Smooth muscle cell (in vitro differentiated cells): Measurements from ENCODE around the gene NOC4L. TPM values are rescaled to one million over a fixed set of nuclear protein-coding genes. Genes with fewer than 3 reads are reported as not detected.

Source experiments
- DNase-seq: peaks from one replicate; lab custom pipeline; 2025; ENCODE audit not compliant: unreplicated experiment; lab: John Stamatoyannopoulos, UW
- H2AFZ ChIP-seq: fragments of 200-600 bp; sonication (generic); 2 replicates; pipeline ENCODE4 v1.6.0; 2016; ENCODE audit warnings: antibody characterized with exemption, low read depth, mild to moderate bottlenecking
- H3F3A ChIP-seq: fragments of 200-600 bp; sonication (generic); 2 replicates; pipeline ENCODE4 v1.6.0; 2017; ENCODE audit warnings: antibody characterized with exemption, low read depth
- H3K27ac ChIP-seq: fragments of 200-600 bp; sonication (generic); 2 replicates; pipeline ENCODE4 v1.5.1; 2016; ENCODE audit warnings: low read depth, mild to moderate bottlenecking
- H3K27me3 ChIP-seq: fragments of 200-600 bp; sonication (generic); 2 replicates; pipeline ENCODE4 v1.6.1; 2016; ENCODE audit warnings: low read depth, mild to moderate bottlenecking
- H3K36me3 ChIP-seq: fragments of 200-600 bp; sonication (generic); 2 replicates; pipeline ENCODE4 v1.5.1; 2016; ENCODE audit warnings: low read depth
- H3K4me1 ChIP-seq: fragments of 200-600 bp; sonication (generic); 2 replicates; pipeline ENCODE4 v1.5.1; 2016; ENCODE audit warnings: low read depth
- H3K4me2 ChIP-seq: fragments of 200-600 bp; sonication (generic); 2 replicates; pipeline ENCODE4 v1.6.0; 2016; ENCODE audit warnings: mild to moderate bottlenecking
- H3K4me3 ChIP-seq: fragments of 200-600 bp; sonication (generic); 2 replicates; pipeline ENCODE4 v1.5.1; 2016; ENCODE audit warnings: mild to moderate bottlenecking
- H3K79me2 ChIP-seq: fragments of 200-600 bp; sonication (generic); 2 replicates; pipeline ENCODE4 v1.6.0; 2016; ENCODE audit warnings: low read depth, mild to moderate bottlenecking
- H3K9ac ChIP-seq: fragments of 200-600 bp; sonication (generic); 2 replicates; pipeline ENCODE4 v1.6.0; 2016; ENCODE audit warnings: low read depth
- H3K9me3 ChIP-seq: fragments of 200-600 bp; sonication (generic); replicated peaks from 2 replicates; pipeline ENCODE4 v1.5.1; 2016; ENCODE audit warnings: low read depth
- H4K20me1 ChIP-seq: fragments of 200-600 bp; sonication (generic); 2 replicates; pipeline ENCODE4 v1.6.0; 2016; ENCODE audit warnings: low read depth
- CTCF ChIP-seq: fragments of 200-600 bp; sonication (generic); IDR thresholded peaks from 2 replicates; pipeline ENCODE4 v1.5.1; 2017; ENCODE audit warnings: borderline replicate concordance, mild to moderate bottlenecking, antibody characterized with exemption; ENCODE audit not compliant: insufficient read depth, poor library complexity, severe bottlenecking
- WGBS: methylation state at CpG from one replicate; pipeline ENCODE4 v1.1.7; 2016; ENCODE audit warnings: low lambda C conversion rate; 5-methylcytosine and 5-hydroxymethylcytosine counted together
- polyA plus RNA-seq: library from polyadenylated mRNA; unstranded; fragments of >200 nt; fragmentation: Nextera tagmentation; extraction: Ambion mirVana; gene quantifications from 2 replicates; pipeline ENCODE4 v1.2.1, GENCODE V29; 2016
- total RNA-seq: library from RNA; depleted of rRNA; stranded (reverse); fragments of >200 nt; gene quantifications from 2 replicates; pipeline ENCODE4 v1.2.3, GENCODE V29; 2014

The NOC4L gene
- total and polyA plus RNA-seq, 2 experiments from 2014 or later: 9.8 to 39.9 TPM

GRCh38 chr12:132127041-132127440 lies 17.2 kb upstream of the NOC4L start:
- Histone ChIP-seq H4K20me1 (no peaks in the 10 kb centered on the region), H3K36me3 (peaks cover 37% of the 10 kb centered on the region), H3F3A (no peaks in the 10 kb centered on the region), H2AFZ (no peak overlapping the region), H3K4me1 (no peaks in the 10 kb centered on the region), H3K9me3 (no peaks in the 10 kb centered on the region), H3K27me3 (no peaks in the 10 kb centered on the region), H3K4me3 (no peak overlapping the region), H3K79me2 (no peaks in the 10 kb centered on the region), H3K4me2 (no peak overlapping the region), H3K27ac (no peak overlapping the region), H3K9ac (no peak overlapping the region)
- TF ChIP-seq CTCF: no peak
- whole genome bisulfite sequencing: 97% methylated on average over 8 of the region's 8 CpGs
- no peak for DNase-seq

GRCh38 chr12:132129007-132129406 lies 15.2 kb upstream of the NOC4L start:
- no peak for DNase-seq
- Histone ChIP-seq H3K27ac (no peak overlapping the region), H3F3A (no peaks in the 10 kb centered on the region), H3K79me2 (no peaks in the 10 kb centered on the region), H3K36me3 (peaks cover 37% of the 10 kb centered on the region), H3K27me3 (no peaks in the 10 kb centered on the region), H3K4me2 (no peak overlapping the region), H2AFZ (no peak overlapping the region), H3K4me1 (no peaks in the 10 kb centered on the region), H3K9ac (no peak overlapping the region), H3K4me3 (no peak overlapping the region), H4K20me1 (no peaks in the 10 kb centered on the region), H3K9me3 (no peaks in the 10 kb centered on the region)
- WGBS: 97% methylated on average over 3 of the region's 3 CpGs
- no peak for TF ChIP-seq CTCF

DNA sequence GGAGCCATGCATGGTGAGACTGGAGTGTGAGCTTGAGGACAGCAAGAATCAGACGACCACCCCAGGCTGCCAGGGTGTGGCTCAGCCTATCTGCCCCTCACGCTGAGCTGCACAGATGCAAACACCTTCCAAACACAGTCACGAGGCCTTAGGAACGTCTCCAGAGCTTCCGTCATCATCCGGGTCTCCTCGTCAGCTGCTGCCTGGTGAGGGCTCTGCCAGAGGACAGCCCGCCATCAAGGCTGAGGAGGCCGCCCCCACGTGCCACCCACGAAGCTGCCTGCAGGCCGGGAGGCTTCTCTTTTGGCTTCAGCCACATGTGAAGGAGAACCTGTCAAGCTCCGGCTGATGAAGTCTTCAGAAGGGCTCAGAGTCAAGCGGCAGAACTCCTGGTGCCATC lies 13.6 kb upstream of the NOC4L start:
- 94% methylated on average over 14 of the region's 14 CpGs for WGBS
- H3K27ac ChIP-seq: no peak overlapping the region
- TF ChIP-seq CTCF: no peak
- no peaks in the 10 kb centered on the region for H3K9me3 ChIP-seq
- no peaks in the 10 kb centered on the region for H3K79me2 ChIP-seq
- H3K4me3 ChIP-seq: no peak overlapping the region
- H4K20me1 ChIP-seq: no peaks in the 10 kb centered on the region
- no peaks in the 10 kb centered on the region for H3F3A ChIP-seq
- no peaks in the 10 kb centered on the region for H3K27me3 ChIP-seq
- no peak overlapping the region for H2AFZ ChIP-seq
- no peak overlapping the region for H3K4me2 ChIP-seq
- H3K4me1 ChIP-seq: no peaks in the 10 kb centered on the region
- no peak for DNase-seq
- H3K36me3 ChIP-seq: peaks cover 34% of the 10 kb centered on the region
- no peak overlapping the region for H3K9ac ChIP-seq

DNA sequence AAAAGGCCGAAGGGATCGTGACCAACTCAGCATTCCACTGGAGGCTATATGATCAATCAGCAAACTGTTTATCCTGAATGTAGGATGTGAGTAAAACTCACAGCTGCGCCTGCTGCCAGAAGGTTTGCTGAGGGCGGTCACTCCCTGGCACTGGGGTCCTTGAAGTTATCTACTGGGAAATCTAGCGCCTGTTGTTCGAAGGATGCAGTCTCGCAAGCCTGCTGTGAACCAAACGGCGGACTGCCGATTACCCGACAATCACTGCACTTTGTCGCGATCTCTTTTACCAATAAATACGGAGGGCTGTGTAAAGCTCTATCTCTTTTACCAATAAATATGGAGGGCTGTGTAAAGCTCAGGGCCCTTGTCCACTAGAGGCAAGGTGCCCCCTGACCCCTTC lies 13.0 kb upstream of the NOC4L start:
- H4K20me1 ChIP-seq: no peaks in the 10 kb centered on the region
- no peaks in the 10 kb centered on the region for H3K27me3 ChIP-seq
- H3K9me3 ChIP-seq: no peaks in the 10 kb centered on the region
- 99% methylated on average over 14 of the region's 14 CpGs for WGBS
- no peak overlapping the region for H3K4me2 ChIP-seq
- no peak overlapping the region for H3K4me3 ChIP-seq
- H3K36me3 ChIP-seq: peaks cover 29% of the 10 kb centered on the region
- no peak overlapping the region for H3K9ac ChIP-seq
- H3K4me1 ChIP-seq: no peaks in the 10 kb centered on the region
- no peak for DNase-seq
- no peak for TF ChIP-seq CTCF
- H3K27ac ChIP-seq: no peak overlapping the region
- no peaks in the 10 kb centered on the region for H3K79me2 ChIP-seq
- H2AFZ ChIP-seq: no peak overlapping the region
- H3F3A ChIP-seq: peaks cover under 1% of the 10 kb centered on the region
